ENCODE measurements around the gene SEPTIN2. TPM values are rescaled to one million over a fixed set of nuclear protein-coding genes. Genes with fewer than 3 reads are reported as not detected.

SEPTIN2 gene
- total RNA-seq, 1 experiment from 2014 or later: 445 TPM

GRCh38 chr2:241329669-241330615, 14.2 kb downstream of the SEPTIN2 start:
- CTCF ChIA-PET: no interaction called here
- H3K36me3 Mint-ChIP-seq (ENCODE audit: insufficient read depth, unreplicated experiment): peaks cover 67% of the 10 kb centered on the region
- TF ChIP-seq CTCF (IDR thresholded peaks at IDR 0.05; ENCODE audit: unreplicated experiment): no peak
- intact Hi-C loops (cut with micrococcal nuclease; ENCODE audit: unreplicated experiment): no loop called here
- DNase-seq: no peak
- no peak overlapping the region for H3K4me3 Mint-ChIP-seq (ENCODE audit: low read depth, unreplicated experiment)
- peaks cover 7% of the 10 kb centered on the region for H3K4me1 Mint-ChIP-seq (ENCODE audit: low read depth, unreplicated experiment)
- peak overlapping the region; percentile 25 for H3K27ac Mint-ChIP-seq (ENCODE audit: unreplicated experiment)
- no TSS peak for BruUV-seq (replicated peaks)
- no peaks in the 10 kb centered on the region for H3K9me3 Mint-ChIP-seq (ENCODE audit: low read depth, unreplicated experiment)
- no peaks in the 10 kb centered on the region for H3K27me3 Mint-ChIP-seq (ENCODE audit: unreplicated experiment)

GRCh38 chr2:241330616-241330981, 14.9 kb downstream of the SEPTIN2 start:
- CTCF ChIA-PET: no interaction called here
- H3K36me3 Mint-ChIP-seq (ENCODE audit: insufficient read depth, unreplicated experiment): peaks cover 62% of the 10 kb centered on the region
- H3K27me3 Mint-ChIP-seq (ENCODE audit: unreplicated experiment): no peaks in the 10 kb centered on the region
- no TSS peak for BruUV-seq (replicated peaks)
- no peaks in the 10 kb centered on the region for H3K4me1 Mint-ChIP-seq (ENCODE audit: low read depth, unreplicated experiment)
- no peak for DNase-seq
- H3K27ac Mint-ChIP-seq (ENCODE audit: unreplicated experiment): peak overlapping the region; percentile 25
- no peak for TF ChIP-seq CTCF (IDR thresholded peaks at IDR 0.05; ENCODE audit: unreplicated experiment)
- H3K9me3 Mint-ChIP-seq (ENCODE audit: low read depth, unreplicated experiment): no peaks in the 10 kb centered on the region
- H3K4me3 Mint-ChIP-seq (ENCODE audit: low read depth, unreplicated experiment): no peak overlapping the region
- intact Hi-C loops (cut with micrococcal nuclease; ENCODE audit: unreplicated experiment): no loop called here

- CTCF ChIA-PET: no interaction called here
- H3K27ac Mint-ChIP-seq (ENCODE audit: unreplicated experiment): no peak overlapping the region
- H3K27me3 Mint-ChIP-seq (ENCODE audit: unreplicated experiment): no peaks in the 10 kb centered on the region
- peaks cover 68% of the 10 kb centered on the region for H3K36me3 Mint-ChIP-seq (ENCODE audit: insufficient read depth, unreplicated experiment)
- no peak overlapping the region for H3K4me3 Mint-ChIP-seq (ENCODE audit: low read depth, unreplicated experiment)
- TF ChIP-seq CTCF (IDR thresholded peaks at IDR 0.05; ENCODE audit: unreplicated experiment): no peak
- no peaks in the 10 kb centered on the region for H3K4me1 Mint-ChIP-seq (ENCODE audit: low read depth, unreplicated experiment)
- no peak for DNase-seq
- intact Hi-C loops (cut with micrococcal nuclease; ENCODE audit: unreplicated experiment): no loop called here
- no TSS peak for BruUV-seq (replicated peaks)
- no peaks in the 10 kb centered on the region for H3K9me3 Mint-ChIP-seq (ENCODE audit: low read depth, unreplicated experiment)
Measured at GRCh38 chr2:241334813-241335212, 19.1 kb downstream of the SEPTIN2 start.

- intact Hi-C loops (cut with micrococcal nuclease; ENCODE audit: unreplicated experiment): no loop called here
- Mint-ChIP-seq H3K4me1 (ENCODE audit: low read depth, unreplicated experiment) (no peaks in the 10 kb centered on the region), H3K36me3 (ENCODE audit: insufficient read depth, unreplicated experiment) (peaks cover 74% of the 10 kb centered on the region), H3K27ac (ENCODE audit: unreplicated experiment) (peak overlapping the region; percentile 36), H3K9me3 (ENCODE audit: low read depth, unreplicated experiment) (no peaks in the 10 kb centered on the region), H3K4me3 (ENCODE audit: low read depth, unreplicated experiment) (no peak overlapping the region), H3K27me3 (ENCODE audit: unreplicated experiment) (no peaks in the 10 kb centered on the region)
- no peak for DNase-seq
- TF ChIP-seq CTCF (IDR thresholded peaks at IDR 0.05; ENCODE audit: unreplicated experiment): no peak
- no TSS peak for BruUV-seq (replicated peaks)
- CTCF ChIA-PET: no interaction called here
Measured at GRCh38 chr2:241339839-241340630, 24.3 kb downstream of the SEPTIN2 start.

Measured in Calu3 (cell line).